IMR-90 (cell line): ENCODE results near the gene HMX3.
"Not testable (repeated sequence)": the region's sequence is repeated elsewhere in the genome, so short reads cannot be mapped to it uniquely, and the experiment has no call there.

Source experiments
- BHLHE40 ChIP-seq: fragments of 150-350 bp; IDR thresholded peaks from 2 replicates; pipeline ENCODE4 v1.6.1; 2016; ENCODE audit warnings: mild to moderate bottlenecking, low read depth, low read length
- CEBPB ChIP-seq: IDR thresholded peaks from 2 replicates; pipeline ENCODE4 v1.6.1; 2012; ENCODE audit warnings: low read depth, low read length, improper control_type of control experiment
- FOS ChIP-seq: fragments of 150-350 bp; IDR thresholded peaks from 2 replicates; pipeline ENCODE4 v1.6.1; 2016; ENCODE audit warnings: low read depth, low read length
- MAZ ChIP-seq: IDR thresholded peaks from 2 replicates; pipeline ENCODE4 v1.6.1; 2012; ENCODE audit warnings: low read depth, mild to moderate bottlenecking, low read length, improper control_type of control experiment, moderate library complexity, borderline replicate concordance
- MXI1 ChIP-seq: IDR thresholded peaks from 2 replicates; pipeline ENCODE4 v1.6.1; 2012; ENCODE audit warnings: low read depth, mild to moderate bottlenecking, low read length, moderate library complexity, borderline replicate concordance
- POLR2A ChIP-seq: IDR thresholded peaks from 2 replicates; pipeline ENCODE4 v1.6.1; 2012; ENCODE audit warnings: mild to moderate bottlenecking, low read depth, low read length
- RAD21 ChIP-seq: IDR thresholded peaks from 2 replicates; pipeline ENCODE4 v1.6.1; 2012; ENCODE audit warnings: low read length, improper control_type of control experiment
- RCOR1 ChIP-seq: IDR thresholded peaks from 2 replicates; pipeline ENCODE4 v1.6.1; 2012; ENCODE audit warnings: mild to moderate bottlenecking, low read length, improper control_type of control experiment; ENCODE audit not compliant: insufficient replicate concordance
- RFX5 ChIP-seq: IDR thresholded peaks from 2 replicates; pipeline ENCODE4 v1.8.0; 2012; ENCODE audit warnings: low read depth, mild to moderate bottlenecking, low read length, moderate library complexity
- SMC3 ChIP-seq: fragments of 150-350 bp; IDR thresholded peaks from 2 replicates; pipeline ENCODE4 v1.6.1; 2016; ENCODE audit warnings: low read depth, mild to moderate bottlenecking, antibody characterized with exemption, low read length, moderate library complexity
- TF ChIP-seq, protein P1 (sequence below): conservative IDR thresholded peaks from 2 replicates; pipeline ENCODE4 v1.5.1; 2012; ENCODE audit warnings: mild to moderate bottlenecking, low read depth, low read length, improper control_type of control experiment
- TF ChIP-seq, protein P2 (sequence below): fragments of 150-350 bp; IDR thresholded peaks from 2 replicates; pipeline ENCODE4 v1.6.1; 2017; ENCODE audit warnings: mild to moderate bottlenecking, antibody characterized with exemption, low read length, low read depth

DNA sequence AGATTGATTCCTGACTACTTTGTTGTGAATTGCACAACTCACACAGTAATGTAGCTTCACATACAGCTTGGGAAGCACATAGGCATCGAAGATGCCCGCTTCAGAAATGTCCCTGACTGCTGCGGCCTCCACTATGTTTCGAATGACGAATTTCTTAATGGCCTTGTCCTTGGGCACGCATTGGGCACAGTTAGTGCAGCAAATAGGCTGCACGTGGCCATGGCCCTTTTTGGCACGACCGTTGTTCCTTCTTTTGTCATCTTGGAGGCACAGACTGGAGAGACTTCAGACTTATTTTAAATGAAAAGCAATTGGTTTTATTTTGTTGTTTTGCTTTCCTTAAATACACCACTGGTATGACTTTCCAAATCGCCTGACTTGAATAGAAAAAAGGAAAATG is 35.8 kb downstream of the HMX3 start:
- not testable (repeated sequence) for TF ChIP-seq POLR2A, RAD21, CEBPB, FOS, MAZ, RCOR1, SMC3, BHLHE40, RFX5, MXI1
- TF ChIP-seq, protein P1, sequence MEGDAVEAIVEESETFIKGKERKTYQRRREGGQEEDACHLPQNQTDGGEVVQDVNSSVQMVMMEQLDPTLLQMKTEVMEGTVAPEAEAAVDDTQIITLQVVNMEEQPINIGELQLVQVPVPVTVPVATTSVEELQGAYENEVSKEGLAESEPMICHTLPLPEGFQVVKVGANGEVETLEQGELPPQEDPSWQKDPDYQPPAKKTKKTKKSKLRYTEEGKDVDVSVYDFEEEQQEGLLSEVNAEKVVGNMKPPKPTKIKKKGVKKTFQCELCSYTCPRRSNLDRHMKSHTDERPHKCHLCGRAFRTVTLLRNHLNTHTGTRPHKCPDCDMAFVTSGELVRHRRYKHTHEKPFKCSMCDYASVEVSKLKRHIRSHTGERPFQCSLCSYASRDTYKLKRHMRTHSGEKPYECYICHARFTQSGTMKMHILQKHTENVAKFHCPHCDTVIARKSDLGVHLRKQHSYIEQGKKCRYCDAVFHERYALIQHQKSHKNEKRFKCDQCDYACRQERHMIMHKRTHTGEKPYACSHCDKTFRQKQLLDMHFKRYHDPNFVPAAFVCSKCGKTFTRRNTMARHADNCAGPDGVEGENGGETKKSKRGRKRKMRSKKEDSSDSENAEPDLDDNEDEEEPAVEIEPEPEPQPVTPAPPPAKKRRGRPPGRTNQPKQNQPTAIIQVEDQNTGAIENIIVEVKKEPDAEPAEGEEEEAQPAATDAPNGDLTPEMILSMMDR, result not testable (repeated sequence)
- TF ChIP-seq, protein P2, sequence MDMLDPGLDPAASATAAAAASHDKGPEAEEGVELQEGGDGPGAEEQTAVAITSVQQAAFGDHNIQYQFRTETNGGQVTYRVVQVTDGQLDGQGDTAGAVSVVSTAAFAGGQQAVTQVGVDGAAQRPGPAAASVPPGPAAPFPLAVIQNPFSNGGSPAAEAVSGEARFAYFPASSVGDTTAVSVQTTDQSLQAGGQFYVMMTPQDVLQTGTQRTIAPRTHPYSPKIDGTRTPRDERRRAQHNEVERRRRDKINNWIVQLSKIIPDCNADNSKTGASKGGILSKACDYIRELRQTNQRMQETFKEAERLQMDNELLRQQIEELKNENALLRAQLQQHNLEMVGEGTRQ, result not testable (repeated sequence)
